HG03342 (cell line): ENCODE measurements around the gene PIGH.
A peak's percentile ranks its signal among the peaks of the same experiment; 100 is the strongest.
"Not testable (repeated sequence)": the region's sequence is repeated elsewhere in the genome, so short reads cannot be mapped to it uniquely, and the experiment has no call there.

Source experiments
- ATAC-seq: cut with Tn5 transposase; IDR thresholded peaks from one replicate; pipeline ENCODE4 v1.9.1; 2021; ENCODE audit warnings: mild to moderate bottlenecking, moderate library complexity; ENCODE audit not compliant: unreplicated experiment

The PIGH gene

GRCh38 chr14:67599698-67600561 is at the start of gene PIGH:
TSS of gene PIGH (minus strand) at chr14:67600268. CDS start at chr14:67600203, 65 bp downstream.
- ATAC-seq = peak; percentile 90

GRCh38 chr14:67646131-67646530 is 46.1 kb upstream of the PIGH start:
- ATAC-seq = no peak

DNA sequence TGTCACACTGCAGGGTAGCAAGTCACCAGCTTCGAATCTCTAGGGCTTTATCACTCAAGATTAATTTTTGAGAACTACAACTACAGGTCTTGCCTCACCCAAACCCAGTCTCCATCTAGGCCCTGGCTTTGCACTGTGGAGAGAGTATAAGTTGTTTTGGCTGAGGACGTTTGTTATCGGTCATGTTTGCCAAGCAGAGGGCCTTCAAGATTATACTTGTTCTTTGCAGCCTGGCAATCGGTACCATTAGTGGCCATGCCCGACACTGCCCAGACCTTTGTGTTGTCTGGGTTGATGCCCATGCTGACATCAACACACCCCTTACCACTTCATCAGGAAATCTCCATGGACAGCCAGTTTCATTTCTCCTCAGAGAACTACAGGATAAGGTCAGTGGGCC is 45.3 kb upstream of the PIGH start:
- no peak for ATAC-seq

DNA sequence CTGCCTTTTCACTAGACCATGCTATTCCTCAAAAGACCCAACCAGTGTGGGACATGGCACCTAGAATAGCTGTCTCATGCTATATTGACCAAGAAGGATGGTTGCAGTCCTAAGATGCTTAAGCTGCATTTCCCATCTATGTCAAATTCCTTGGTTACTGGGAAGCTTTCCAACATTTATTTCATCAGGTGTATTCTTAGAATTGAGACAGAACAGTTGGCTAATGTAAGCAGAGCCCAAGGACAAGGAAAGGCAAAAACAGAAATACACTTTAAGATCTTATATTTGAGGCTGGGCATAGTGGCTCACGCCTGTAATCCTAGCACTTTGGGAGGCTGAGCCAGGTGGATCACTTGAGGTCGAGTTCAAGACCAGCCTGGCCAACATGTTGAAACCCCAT is 44.4 kb upstream of the PIGH start:
- ATAC-seq = no peak

GRCh38 chr14:67643713-67644112 is 43.6 kb upstream of the PIGH start:
- no peak for ATAC-seq

GRCh38 chr14:67641902-67642749 is 42.1 kb upstream of the PIGH start:
- no peak for ATAC-seq

DNA sequence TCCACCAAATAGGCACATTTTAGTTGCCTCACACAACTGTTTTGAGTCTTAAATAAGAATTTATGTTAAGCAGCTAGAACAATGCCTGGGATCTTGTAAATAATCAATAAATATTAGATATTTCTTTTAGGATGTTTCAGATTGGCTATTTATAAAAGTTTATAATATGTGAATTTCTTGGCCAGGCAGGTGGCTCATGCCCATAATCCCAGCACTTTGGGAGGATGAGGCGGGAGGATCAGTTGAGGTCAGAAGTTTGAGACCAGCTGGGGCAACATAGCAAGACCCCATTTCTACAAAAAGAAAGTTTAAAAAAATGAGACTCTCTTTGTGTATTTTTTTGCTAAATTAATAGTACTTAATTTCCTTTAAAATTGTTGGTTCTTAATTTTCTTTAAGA is 41.4 kb upstream of the PIGH start:
- no peak for ATAC-seq

DNA sequence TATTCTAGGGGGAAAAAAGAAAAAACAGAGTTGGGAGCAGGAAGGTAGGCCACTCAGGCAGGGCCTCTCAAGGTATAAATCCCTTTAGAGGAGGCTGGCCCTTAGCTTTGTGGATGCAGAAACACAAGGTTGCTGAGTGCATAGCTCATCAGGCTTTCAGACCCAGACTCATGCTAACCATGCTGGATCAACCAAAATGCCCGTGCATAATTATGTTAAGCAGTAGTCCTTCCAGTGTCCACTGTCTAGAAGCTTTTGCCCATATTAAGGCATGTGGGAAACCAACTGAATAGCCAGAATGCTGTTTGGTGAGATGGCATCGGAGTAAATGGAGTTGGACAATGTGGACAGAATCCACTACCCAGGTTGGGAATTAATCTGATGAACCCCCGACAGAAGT is 38.6 kb upstream of the PIGH start:
- no peak for ATAC-seq

- ATAC-seq = peak; percentile 51
Measured at GRCh38 chr14:67636361-67636919, 36.4 kb upstream of the PIGH start.

GRCh38 chr14:67633451-67634147 is 33.5 kb upstream of the PIGH start:
- ATAC-seq = no peak

- ATAC-seq = no peak
Measured at GRCh38 chr14:67630938-67631337, 30.9 kb upstream of the PIGH start.

GRCh38 chr14:67630186-67630585 is 30.1 kb upstream of the PIGH start:
- ATAC-seq = no peak

- no peak for ATAC-seq
Measured at GRCh38 chr14:67627519-67627918, 27.5 kb upstream of the PIGH start.

GRCh38 chr14:67626131-67626530 is 26.1 kb upstream of the PIGH start:
- ATAC-seq = not testable (repeated sequence)

DNA sequence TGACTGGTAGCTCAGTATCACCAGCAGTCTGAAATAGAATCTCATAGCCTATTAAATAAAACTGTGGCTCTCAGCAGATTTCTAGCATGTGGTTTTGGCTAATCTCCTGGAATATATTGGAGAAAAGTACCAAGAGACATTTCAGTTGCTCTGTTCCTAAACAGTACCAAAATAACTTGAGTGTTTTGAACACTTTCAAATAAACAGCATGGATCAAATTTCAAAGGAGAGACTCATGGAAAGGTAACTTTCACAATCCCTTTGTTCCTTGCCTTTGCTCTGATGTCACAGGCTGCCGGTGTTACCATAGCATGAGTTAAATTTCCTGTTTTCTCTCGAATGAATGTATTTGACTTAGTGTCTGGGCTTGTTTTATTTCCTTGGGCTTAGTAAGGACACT is 23.0 kb upstream of the PIGH start:
- ATAC-seq = no peak

DNA sequence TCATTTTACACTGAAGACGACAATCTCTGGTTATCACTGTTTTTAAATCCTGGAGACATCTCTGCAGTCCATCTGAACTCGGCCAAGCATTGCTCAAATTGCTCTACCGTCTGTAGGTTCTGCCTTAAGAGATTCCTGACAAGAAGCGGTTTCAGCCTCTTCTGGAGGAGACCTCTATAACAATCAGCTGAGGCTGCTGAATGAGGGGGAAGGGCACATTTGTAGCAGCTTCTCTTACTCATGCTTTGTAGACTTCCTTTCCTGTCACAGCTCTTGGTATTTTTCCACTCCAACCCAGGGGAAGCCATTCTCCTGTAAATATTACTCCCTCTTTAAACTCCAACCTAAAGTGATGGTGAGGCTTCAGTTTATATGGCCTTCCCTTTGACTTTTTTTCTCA is 22.6 kb upstream of the PIGH start:
- ATAC-seq = no peak

DNA sequence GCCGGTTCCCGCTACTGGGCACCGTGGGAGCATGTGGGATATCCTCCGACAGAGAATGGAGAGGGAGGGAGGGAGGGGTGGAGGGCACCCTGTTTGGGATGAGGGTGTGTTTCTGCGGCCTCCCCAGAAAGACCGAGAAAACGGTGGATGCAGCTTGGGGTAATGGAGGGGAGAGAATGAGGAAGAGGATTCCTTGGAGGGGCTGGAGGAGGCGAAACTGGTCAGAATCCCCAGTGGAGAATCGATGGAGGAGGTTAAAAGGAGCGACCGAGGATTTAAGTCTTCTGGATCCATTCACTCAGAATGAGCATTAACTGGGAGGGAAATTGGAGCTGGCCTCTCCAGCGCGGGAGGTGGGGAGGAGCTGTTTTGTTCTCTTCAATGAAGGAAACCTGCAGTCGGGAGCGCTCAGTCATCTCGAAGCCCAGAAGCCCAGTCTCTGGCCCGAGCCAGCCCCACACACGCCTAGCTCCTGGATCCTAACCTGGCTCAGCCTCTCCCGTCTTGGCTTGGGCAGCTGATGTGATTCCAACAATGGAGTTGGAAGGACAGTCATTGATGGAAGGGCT is 20.2 kb upstream of the PIGH start:
- ATAC-seq = no peak

DNA sequence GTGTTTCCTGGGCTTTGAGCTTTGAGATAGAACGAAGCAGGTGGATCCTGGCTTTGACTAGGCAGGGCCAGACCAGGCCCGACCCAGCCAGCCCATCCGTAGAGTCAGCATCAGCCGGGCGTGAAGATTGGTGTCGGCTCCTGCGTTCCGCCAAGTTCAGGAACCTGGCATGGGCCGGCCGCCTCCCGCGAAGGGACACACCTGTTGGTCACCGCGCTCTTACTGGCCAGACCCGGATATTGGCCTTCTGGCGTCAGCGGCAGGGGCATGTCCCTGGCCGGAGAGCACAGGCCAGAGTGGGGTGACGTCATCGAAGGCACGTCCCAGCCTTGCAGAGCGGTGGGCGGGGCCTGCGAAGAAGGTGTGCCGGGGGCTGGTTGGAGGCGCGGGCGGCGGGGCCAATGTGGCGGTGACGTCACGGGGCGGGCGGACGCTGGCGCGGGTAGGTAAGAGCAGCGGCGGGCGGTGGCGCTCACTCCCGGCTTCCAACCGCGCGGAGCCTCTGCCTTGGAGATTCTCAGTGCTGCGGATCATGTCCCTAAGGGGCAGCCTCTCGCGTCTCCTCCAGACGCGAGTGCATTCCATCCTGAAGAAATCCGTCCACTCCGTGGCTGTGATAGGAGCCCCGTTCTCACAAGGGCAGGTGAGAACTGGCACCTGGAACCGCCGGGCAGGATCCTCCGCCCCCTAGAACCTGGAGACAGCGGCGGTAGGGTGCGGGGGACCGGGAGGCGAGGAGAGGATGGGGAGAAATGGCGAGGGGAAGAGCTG is 19.6 kb upstream of the PIGH start, which contains the start of gene ARG2:
ARG2 (plus strand) TSS at position 475 of the 771 bp plus-strand sequence; CDS start at position 533, 58 bp downstream.
- ATAC-seq = peak; percentile 88

DNA sequence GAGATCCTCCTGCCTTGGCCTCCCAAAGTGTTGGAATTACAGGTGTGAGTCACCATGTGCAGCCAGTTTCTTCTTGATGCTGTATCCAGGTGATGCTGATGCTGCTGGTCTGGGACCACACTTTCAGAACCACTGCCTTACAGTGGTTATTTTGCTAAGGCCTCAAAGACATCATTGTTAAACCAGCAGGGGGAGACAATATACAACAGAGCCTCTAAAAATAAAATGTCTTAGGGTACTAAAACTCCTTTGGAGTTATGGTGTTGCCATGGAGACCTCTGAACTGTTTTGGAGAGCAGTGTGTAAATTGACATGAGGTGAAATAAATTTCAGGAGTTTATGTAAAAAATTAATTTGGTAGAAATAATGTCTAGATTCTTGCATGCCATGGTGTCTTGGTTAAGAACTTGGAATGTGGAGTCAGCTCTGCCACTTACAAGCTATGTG is 18.6 kb upstream of the PIGH start:
- peak; percentile 43 for ATAC-seq

GRCh38 chr14:67610491-67610890 is 10.4 kb upstream of the PIGH start:
- ATAC-seq = no peak
